Activated naive CD8-positive, alpha-beta T cell treated with anti-CD3 and anti-CD28 coated beads, Interleukin-2, amount 50 U/mL, for 24 hours (primary cell): ENCODE measurements around the gene CHST12.

Experiments used
- ATAC-seq: fragments of 150-1000 bp; cut with Tn5 transposase; one replicate; pipeline ENCODE4 v1.10.0; 2021
- DNase-seq: peaks from one replicate; pipeline ENCODE4 v3.0.0; 2021
- H3K27ac Mint-ChIP-seq: one replicate; pipeline ENCODE4 v1.8.0; 2021; ENCODE audit warnings: mild to moderate bottlenecking, mixed read lengths
- H3K27me3 Mint-ChIP-seq: one replicate; pipeline ENCODE4 v1.8.0; 2021; ENCODE audit warnings: mixed read lengths
- H3K36me3 Mint-ChIP-seq: one replicate; pipeline ENCODE4 v1.8.0; 2021; ENCODE audit warnings: low read depth, mixed read lengths
- H3K4me1 Mint-ChIP-seq: one replicate; pipeline ENCODE4 v1.8.0; 2021; ENCODE audit warnings: mixed read lengths
- H3K4me3 Mint-ChIP-seq: one replicate; pipeline ENCODE4 v1.8.0; 2021; ENCODE audit warnings: mild to moderate bottlenecking, moderate library complexity, mixed read lengths
- H3K9me3 Mint-ChIP-seq: one replicate; pipeline ENCODE4 v1.8.0; 2021; ENCODE audit warnings: mixed read lengths

The CHST12 gene

GRCh38 chr7:2403014-2403717 is at the start of gene CHST12:
Gene CHST12 (plus strand): TSS chr7:2403611. CDS start chr7:2432640, 29,029 bp downstream.
- peak within 1 kb of the TSS; percentile 80 for H3K4me3 Mint-ChIP-seq
- H3K27me3 Mint-ChIP-seq, result no peaks in the 10 kb centered on the region
- H3K36me3 Mint-ChIP-seq, result no peaks in the 10 kb centered on the region
- ATAC-seq (peak; percentile 58), DNase-seq (peak; percentile 96)
- peaks cover 47% of the 10 kb centered on the region for H3K4me1 Mint-ChIP-seq
- peak within 1 kb of the TSS; percentile 82 for H3K27ac Mint-ChIP-seq
- no peaks in the 10 kb centered on the region for H3K9me3 Mint-ChIP-seq

- ATAC-seq (peak; percentile 72), DNase-seq (peak; percentile 90)
- peaks cover 32% of the 10 kb centered on the region for H3K36me3 Mint-ChIP-seq
- no peaks in the 10 kb centered on the region for H3K9me3 Mint-ChIP-seq
- peaks cover 3% of the 10 kb centered on the region for H3K27me3 Mint-ChIP-seq
- peaks cover 40% of the 10 kb centered on the region for H3K4me1 Mint-ChIP-seq
- peak overlapping the region; percentile 100 for H3K27ac Mint-ChIP-seq
- peak overlapping the region; percentile 89 for H3K4me3 Mint-ChIP-seq
Measured at GRCh38 chr7:2353936-2354185, 49.5 kb upstream of the CHST12 start.

GRCh38 chr7:2354186-2354938 is 49.0 kb upstream of the CHST12 start, which contains the start of gene EIF3B:
Gene EIF3B (plus strand): TSS chr7:2354827. CDS start chr7:2354922, 95 bp downstream.
- peak within 1 kb of the TSS; percentile 89 for H3K4me3 Mint-ChIP-seq
- no peaks in the 10 kb centered on the region for H3K9me3 Mint-ChIP-seq
- peak within 1 kb of the TSS; percentile 100 for H3K27ac Mint-ChIP-seq
- peak; percentile 89 for ATAC-seq
- H3K36me3 Mint-ChIP-seq, result peaks cover 36% of the 10 kb centered on the region
- peak; percentile 85 for DNase-seq
- peaks cover 44% of the 10 kb centered on the region for H3K4me1 Mint-ChIP-seq
- peaks cover 3% of the 10 kb centered on the region for H3K27me3 Mint-ChIP-seq

GRCh38 chr7:2354939-2355704 is 48.3 kb upstream of the CHST12 start:
- peak overlapping the region; percentile 100 for H3K27ac Mint-ChIP-seq
- DNase-seq (peak; percentile 28), ATAC-seq (peak; percentile 18)
- peaks cover 3% of the 10 kb centered on the region for H3K27me3 Mint-ChIP-seq
- peaks cover 44% of the 10 kb centered on the region for H3K36me3 Mint-ChIP-seq
- H3K4me3 Mint-ChIP-seq, result peak overlapping the region; percentile 89
- no peaks in the 10 kb centered on the region for H3K9me3 Mint-ChIP-seq
- peaks cover 52% of the 10 kb centered on the region for H3K4me1 Mint-ChIP-seq

GRCh38 chr7:2355705-2356008 is 47.8 kb upstream of the CHST12 start:
- ATAC-seq (no peak), DNase-seq (no peak)
- H3K4me3 Mint-ChIP-seq, result peak overlapping the region; percentile 87
- peaks cover 49% of the 10 kb centered on the region for H3K36me3 Mint-ChIP-seq
- no peaks in the 10 kb centered on the region for H3K9me3 Mint-ChIP-seq
- peaks cover 3% of the 10 kb centered on the region for H3K27me3 Mint-ChIP-seq
- H3K27ac Mint-ChIP-seq, result peak overlapping the region; percentile 89
- peaks cover 57% of the 10 kb centered on the region for H3K4me1 Mint-ChIP-seq

GRCh38 chr7:2357165-2357564 is 46.2 kb upstream of the CHST12 start:
- DNase-seq, result no peak
- Mint-ChIP-seq H3K4me1 (peaks cover 58% of the 10 kb centered on the region), H3K27ac (peak overlapping the region; percentile 50), H3K9me3 (no peaks in the 10 kb centered on the region), H3K27me3 (peaks cover 3% of the 10 kb centered on the region), H3K36me3 (peaks cover 53% of the 10 kb centered on the region), H3K4me3 (peak overlapping the region; percentile 87)
- no peak for ATAC-seq

GRCh38 chr7:2357571-2357970 is 45.8 kb upstream of the CHST12 start:
- Mint-ChIP-seq H3K27me3 (peaks cover 3% of the 10 kb centered on the region), H3K4me3 (peak overlapping the region; percentile 87), H3K9me3 (no peaks in the 10 kb centered on the region), H3K4me1 (peaks cover 56% of the 10 kb centered on the region), H3K27ac (peak overlapping the region; percentile 50), H3K36me3 (peaks cover 57% of the 10 kb centered on the region)
- ATAC-seq, result no peak
- no peak for DNase-seq

- H3K27me3 Mint-ChIP-seq, result peaks cover 3% of the 10 kb centered on the region
- peak overlapping the region; percentile 13 for H3K27ac Mint-ChIP-seq
- DNase-seq, result no peak
- H3K9me3 Mint-ChIP-seq, result no peaks in the 10 kb centered on the region
- peaks cover 49% of the 10 kb centered on the region for H3K4me1 Mint-ChIP-seq
- no peak for ATAC-seq
- no peak overlapping the region for H3K4me3 Mint-ChIP-seq
- peaks cover 70% of the 10 kb centered on the region for H3K36me3 Mint-ChIP-seq
Measured at GRCh38 chr7:2358968-2359527, 44.4 kb upstream of the CHST12 start.

- peaks cover 44% of the 10 kb centered on the region for H3K4me1 Mint-ChIP-seq
- no peak for ATAC-seq
- peaks cover 71% of the 10 kb centered on the region for H3K36me3 Mint-ChIP-seq
- peak overlapping the region; percentile 13 for H3K27ac Mint-ChIP-seq
- H3K4me3 Mint-ChIP-seq, result no peak overlapping the region
- no peaks in the 10 kb centered on the region for H3K9me3 Mint-ChIP-seq
- DNase-seq, result no peak
- H3K27me3 Mint-ChIP-seq, result no peaks in the 10 kb centered on the region
Measured at GRCh38 chr7:2359610-2360009, 43.8 kb upstream of the CHST12 start.

GRCh38 chr7:2360796-2361195 is 42.6 kb upstream of the CHST12 start:
- Mint-ChIP-seq H3K9me3 (no peaks in the 10 kb centered on the region), H3K27ac (peak overlapping the region; percentile 29), H3K36me3 (peaks cover 80% of the 10 kb centered on the region), H3K27me3 (no peaks in the 10 kb centered on the region), H3K4me3 (no peak overlapping the region), H3K4me1 (peaks cover 44% of the 10 kb centered on the region)
- no peak for ATAC-seq
- no peak for DNase-seq

- Mint-ChIP-seq H3K4me3 (no peak overlapping the region), H3K4me1 (peaks cover 28% of the 10 kb centered on the region), H3K27me3 (no peaks in the 10 kb centered on the region), H3K27ac (peak overlapping the region; percentile 14), H3K9me3 (no peaks in the 10 kb centered on the region), H3K36me3 (peaks cover 79% of the 10 kb centered on the region)
- DNase-seq (no peak), ATAC-seq (no peak)
Measured at GRCh38 chr7:2362385-2363088, 40.9 kb upstream of the CHST12 start.

GRCh38 chr7:2369139-2369538 is 34.3 kb upstream of the CHST12 start:
- Mint-ChIP-seq H3K36me3 (peaks cover 81% of the 10 kb centered on the region), H3K27me3 (no peaks in the 10 kb centered on the region), H3K4me1 (no peaks in the 10 kb centered on the region), H3K4me3 (no peak overlapping the region), H3K9me3 (no peaks in the 10 kb centered on the region), H3K27ac (no peak overlapping the region)
- DNase-seq (no peak), ATAC-seq (no peak)

GRCh38 chr7:2371329-2371728 is 32.1 kb upstream of the CHST12 start:
- H3K27me3 Mint-ChIP-seq, result no peaks in the 10 kb centered on the region
- ATAC-seq (no peak), DNase-seq (no peak)
- no peaks in the 10 kb centered on the region for H3K4me1 Mint-ChIP-seq
- peaks cover 79% of the 10 kb centered on the region for H3K36me3 Mint-ChIP-seq
- no peak overlapping the region for H3K4me3 Mint-ChIP-seq
- no peaks in the 10 kb centered on the region for H3K9me3 Mint-ChIP-seq
- H3K27ac Mint-ChIP-seq, result no peak overlapping the region

- H3K36me3 Mint-ChIP-seq, result peaks cover 78% of the 10 kb centered on the region
Measured at GRCh38 chr7:2372724-2373123, 30.7 kb upstream of the CHST12 start.

More at GRCh38 chr7:2372724-2373123, 30.7 kb upstream of the CHST12 start:
- Mint-ChIP-seq H3K4me1 (no peaks in the 10 kb centered on the region), H3K9me3 (no peaks in the 10 kb centered on the region), H3K27me3 (no peaks in the 10 kb centered on the region), H3K27ac (no peak overlapping the region), H3K4me3 (no peak overlapping the region)
- ATAC-seq (no peak), DNase-seq (no peak)
